ENCODE measurements around the gene HOXD10. TPM values are rescaled to one million over a fixed set of nuclear protein-coding genes. Genes with fewer than 3 reads are reported as not detected.

Gene HOXD10
- total RNA-seq, 4 donors from 2014 or later: 0.56 to 1.1 (median 0.56) TPM; not detected in 1

DNA sequence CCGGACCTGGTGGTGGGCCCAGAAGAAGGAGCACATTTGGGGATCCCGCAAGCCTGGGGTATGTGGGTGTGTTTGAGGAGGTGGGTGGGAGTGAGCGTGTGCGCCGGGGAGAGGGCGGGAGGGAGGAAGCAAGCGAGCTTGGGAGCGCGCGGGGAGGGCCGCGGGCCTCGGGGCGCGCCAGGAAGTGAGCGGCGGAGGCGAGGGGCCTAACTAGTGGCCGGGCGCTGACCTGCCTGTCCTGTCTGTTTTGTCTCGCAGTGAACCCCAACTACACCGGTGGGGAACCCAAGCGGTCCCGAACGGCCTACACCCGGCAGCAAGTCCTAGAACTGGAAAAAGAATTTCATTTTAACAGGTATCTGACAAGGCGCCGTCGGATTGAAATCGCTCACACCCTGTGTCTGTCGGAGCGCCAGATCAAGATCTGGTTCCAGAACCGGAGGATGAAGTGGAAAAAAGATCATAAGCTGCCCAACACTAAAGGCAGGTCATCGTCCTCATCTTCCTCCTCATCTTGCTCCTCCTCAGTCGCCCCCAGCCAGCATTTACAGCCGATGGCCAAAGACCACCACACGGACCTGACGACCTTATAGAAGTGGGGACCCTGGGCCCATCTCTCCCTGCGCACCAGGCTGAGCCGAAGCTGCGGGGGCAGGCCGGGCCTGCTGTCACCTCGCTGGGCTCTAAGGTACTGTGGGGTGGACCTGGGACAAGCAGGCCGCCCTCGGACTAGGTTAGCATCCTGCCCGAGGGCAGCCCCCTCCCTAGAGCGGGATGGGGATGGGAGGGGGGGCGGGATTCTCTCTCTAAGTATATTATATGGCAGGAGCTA, 36.0 kb downstream of the HOXD10 start:
- no peak for DNase-seq (ENCODE audit: low spot score)
- TF ChIP-seq, protein P1, sequence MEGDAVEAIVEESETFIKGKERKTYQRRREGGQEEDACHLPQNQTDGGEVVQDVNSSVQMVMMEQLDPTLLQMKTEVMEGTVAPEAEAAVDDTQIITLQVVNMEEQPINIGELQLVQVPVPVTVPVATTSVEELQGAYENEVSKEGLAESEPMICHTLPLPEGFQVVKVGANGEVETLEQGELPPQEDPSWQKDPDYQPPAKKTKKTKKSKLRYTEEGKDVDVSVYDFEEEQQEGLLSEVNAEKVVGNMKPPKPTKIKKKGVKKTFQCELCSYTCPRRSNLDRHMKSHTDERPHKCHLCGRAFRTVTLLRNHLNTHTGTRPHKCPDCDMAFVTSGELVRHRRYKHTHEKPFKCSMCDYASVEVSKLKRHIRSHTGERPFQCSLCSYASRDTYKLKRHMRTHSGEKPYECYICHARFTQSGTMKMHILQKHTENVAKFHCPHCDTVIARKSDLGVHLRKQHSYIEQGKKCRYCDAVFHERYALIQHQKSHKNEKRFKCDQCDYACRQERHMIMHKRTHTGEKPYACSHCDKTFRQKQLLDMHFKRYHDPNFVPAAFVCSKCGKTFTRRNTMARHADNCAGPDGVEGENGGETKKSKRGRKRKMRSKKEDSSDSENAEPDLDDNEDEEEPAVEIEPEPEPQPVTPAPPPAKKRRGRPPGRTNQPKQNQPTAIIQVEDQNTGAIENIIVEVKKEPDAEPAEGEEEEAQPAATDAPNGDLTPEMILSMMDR (IDR thresholded peaks at IDR 0.05): no peak
- no peak for ATAC-seq (ENCODE audit: low FRiP score)

DNA sequence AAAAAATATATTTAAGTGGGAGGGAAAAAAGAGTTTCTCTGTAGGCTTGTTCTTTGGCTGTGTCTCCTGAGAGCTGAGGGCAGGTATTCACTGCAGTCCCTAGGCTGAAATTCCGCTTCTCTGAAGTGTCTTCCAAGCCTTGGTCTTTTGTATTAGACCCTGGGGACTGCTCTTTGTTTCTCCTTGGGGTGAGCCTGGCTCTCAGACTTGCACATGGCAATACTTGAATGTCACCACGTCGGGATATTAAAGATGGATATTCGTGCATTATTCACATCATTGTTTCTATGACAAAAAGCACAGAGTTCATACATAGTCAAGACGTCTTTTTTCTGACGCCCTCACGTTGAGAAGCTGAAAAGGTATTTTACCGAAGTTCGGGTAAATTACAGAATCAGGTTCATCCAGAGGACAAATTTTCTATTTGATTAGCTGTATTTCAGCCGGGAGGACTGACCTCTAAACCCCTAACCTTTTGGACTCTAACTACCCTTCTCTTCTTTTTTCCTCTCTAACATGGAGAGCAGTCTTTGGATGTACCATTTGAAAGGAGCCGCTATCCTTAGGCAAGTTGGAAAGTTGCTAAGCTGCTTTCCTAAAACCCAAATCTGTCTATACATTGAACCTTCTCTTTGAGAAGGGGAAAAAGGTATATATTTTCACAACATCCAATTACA, 38.1 kb downstream of the HOXD10 start:
- DNase-seq (ENCODE audit: low spot score) (no peak), ATAC-seq (ENCODE audit: low FRiP score) (no peak)
- TF ChIP-seq, protein P1 (IDR thresholded peaks at IDR 0.05): no peak

DNA sequence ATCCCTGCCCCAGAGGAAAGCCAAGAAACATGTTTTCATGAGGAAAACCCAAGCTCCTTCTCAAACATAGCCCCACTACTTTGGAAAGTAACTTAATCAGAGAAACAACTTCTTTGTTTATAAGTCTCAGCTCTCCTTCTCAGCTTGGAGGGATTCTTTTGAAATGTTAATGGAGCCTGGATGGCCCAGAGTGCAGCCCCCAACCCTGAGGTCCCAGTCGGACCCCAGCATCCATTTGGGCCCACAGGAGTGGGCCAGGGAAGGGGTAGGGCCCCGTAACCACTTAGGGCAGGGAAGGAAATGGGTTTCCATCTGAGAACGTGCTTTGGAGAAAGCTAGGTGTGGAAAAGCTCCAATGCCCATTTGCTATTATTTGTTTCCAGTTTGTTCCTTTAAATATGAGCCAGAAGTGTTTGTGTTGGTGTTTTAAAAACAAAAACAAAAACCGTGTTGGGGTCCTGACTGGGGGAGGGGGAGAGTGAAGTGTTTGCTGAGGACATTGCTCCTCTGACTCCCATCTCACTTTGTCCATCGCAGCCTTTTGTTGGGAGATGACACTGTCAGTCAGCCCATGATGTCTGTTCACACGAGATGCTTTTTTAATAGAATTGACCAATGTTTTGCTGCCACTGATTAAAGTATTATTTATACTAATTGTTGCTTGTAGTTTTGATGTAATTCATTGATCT, 38.9 kb downstream of the HOXD10 start:
- ATAC-seq (ENCODE audit: low FRiP score) (no peak), DNase-seq (ENCODE audit: low spot score) (no peak)
- TF ChIP-seq, protein P1 (IDR thresholded peaks at IDR 0.05): no peak

DNA sequence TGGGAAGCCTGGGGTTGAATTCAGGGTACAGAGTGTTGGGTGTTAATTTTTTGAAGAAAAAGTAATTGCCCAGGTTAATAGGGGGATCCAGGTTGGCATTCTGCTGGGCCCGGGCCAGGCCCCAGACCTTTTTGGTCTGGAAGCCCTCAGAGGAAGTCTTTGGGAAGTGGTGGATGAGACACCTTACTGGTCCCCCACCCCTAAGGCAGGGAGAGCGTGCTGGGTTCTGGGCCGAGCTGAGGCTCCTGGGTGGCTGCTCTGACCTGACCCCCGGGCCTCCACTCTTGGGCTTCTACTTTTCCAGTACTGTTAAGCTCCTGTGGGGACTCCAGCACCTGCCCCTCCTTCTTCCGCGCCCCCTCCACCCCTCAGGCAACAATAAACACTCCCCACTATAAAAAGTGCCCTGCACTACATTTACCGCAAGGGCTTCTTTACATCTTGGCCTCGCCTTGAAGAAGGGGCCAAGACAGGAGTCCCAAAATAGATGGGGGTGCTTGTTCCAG, 39.8 kb downstream of the HOXD10 start:
- TF ChIP-seq, protein P1 (IDR thresholded peaks at IDR 0.05): no peak
- no peak for DNase-seq (ENCODE audit: low spot score)
- ATAC-seq (ENCODE audit: low FRiP score): no peak

DNA sequence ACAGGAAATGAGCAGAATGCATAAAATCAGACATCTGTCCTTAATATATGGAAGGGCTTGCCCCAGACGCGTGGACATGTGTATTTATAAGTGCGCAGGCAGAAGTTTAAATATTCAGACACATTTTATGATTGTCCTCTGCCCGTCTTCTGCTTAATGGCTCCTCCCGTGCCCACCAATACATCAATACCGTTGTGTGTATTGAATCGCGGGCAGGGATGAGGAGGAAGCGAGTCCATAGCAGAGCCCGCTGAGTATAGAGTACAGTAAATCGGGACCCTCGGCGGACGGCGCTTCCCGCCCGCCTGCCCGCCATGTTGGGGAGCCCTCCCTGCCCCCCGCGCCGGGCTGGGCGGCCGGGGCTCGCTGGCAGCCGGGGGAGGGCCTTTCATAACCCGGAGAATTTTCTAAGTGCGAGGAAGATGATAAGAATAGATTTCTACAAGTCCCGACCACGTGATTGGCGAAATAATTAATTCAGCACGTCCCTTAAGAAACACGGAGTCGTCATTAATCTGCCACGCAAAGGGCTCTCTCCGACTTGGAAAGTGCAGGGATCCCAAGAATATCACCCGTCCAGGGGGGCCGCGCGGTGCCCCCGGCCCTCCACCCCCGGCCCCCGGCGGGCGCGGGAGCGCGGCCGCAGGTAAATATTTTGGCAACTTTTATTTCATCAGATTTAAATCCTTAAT, 40.4 kb downstream of the HOXD10 start, which contains the start of gene HOXD3:
HOXD3 (plus strand) TSS at position 501 of the 692 bp plus-strand sequence. CDS start 11,808 bp downstream, outside the sequence.
- TF ChIP-seq, protein P1 (IDR thresholded peaks at IDR 0.05): no peak
- no peak for ATAC-seq (ENCODE audit: low FRiP score)
- no peak for DNase-seq (ENCODE audit: low spot score)

DNA sequence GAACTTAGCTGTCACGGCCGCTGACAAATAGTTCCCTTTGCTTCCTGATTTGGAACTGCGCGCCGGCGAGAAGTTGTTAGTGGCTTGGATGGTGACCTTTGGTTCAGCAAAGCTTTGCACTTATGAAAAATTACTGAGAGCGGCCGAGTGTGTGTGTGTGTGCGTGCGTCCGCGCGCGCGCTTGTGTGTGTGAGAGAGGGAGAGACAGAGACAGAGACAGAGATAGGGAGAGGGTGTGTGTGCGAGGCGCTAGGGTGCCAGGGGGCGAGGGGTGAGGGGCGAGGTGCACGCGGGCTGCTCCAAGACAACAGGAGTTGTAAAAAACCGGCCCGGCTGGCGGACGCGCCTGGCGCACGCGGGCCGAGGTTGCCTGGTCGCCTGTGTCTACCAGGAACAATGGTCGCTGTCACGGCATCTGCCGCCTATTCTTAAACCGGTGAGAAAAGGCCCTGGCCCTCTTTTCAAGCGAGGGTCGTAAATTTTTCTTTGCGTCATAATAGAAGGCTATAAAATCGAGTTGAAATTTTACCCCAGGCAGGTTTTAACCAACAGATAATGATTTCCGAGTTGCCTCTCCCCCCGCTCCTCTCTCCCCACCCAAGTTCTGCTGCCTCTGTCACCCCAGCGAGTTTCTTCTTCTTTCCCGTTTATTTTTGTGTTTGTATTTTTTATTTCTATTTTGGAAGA, 41.1 kb downstream of the HOXD10 start:
- no peak for ATAC-seq (ENCODE audit: low FRiP score)
- TF ChIP-seq, protein P1 (IDR thresholded peaks at IDR 0.05): no peak
- no peak for DNase-seq (ENCODE audit: low spot score)
